Retinal pigment epithelial cell (primary cell): Measurements from ENCODE around the gene FLNA.

ENCODE experiments used
- DNase-seq: peaks from one replicate; pipeline ENCODE4 v3.0.0-alpha.2; 2010; ENCODE audit warnings: low read depth
- H3K4me3 ChIP-seq: 2 replicates; pipeline ENCODE4 v1.5.1; 2011; ENCODE audit warnings: mild to moderate bottlenecking, low read length, control low read depth, moderate library complexity
- CTCF ChIP-seq: conservative IDR thresholded peaks from 2 replicates; pipeline ENCODE4 v1.5.1; 2011; ENCODE audit warnings: low read depth, low read length, control low read depth, inconsistent platforms

The FLNA gene

DNA sequence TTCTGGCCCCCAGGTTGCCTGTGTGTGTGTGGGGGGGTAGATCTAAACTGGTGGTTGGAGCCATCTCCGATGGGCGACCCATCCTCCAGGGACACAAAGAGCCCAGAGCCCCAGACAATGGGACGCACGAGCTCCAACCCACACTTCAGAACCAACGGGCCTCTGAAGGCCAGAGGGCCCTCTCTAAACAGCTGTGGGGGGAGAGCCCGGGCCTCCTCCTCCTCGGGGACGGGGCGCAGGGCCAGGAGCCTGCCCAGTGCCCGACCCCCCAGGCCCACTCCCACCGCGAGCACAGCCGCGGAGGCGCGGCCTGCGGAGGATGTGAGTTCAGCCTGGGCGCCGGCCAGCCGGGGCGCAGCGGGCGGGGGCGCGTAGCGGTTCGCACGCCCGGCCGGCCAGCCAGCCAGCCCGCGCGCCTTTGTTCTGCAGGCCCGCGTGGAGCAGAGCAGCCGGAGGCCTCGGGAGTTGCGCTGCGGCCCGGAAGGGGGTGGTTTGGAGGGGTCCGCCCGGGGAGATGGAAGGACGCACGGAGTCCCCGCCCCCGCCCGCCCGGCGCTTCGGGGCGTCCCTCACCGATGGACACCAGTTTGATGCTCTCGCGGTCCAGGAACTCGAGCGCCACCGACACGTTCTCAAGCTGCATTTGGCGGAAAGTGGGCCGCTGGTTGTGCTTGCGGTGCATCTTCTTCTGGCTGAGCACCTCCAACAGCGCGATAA is 4.0 kb downstream of the FLNA start:
- H3K4me3 ChIP-seq = peak overlapping the region; percentile 84
- no peak for TF ChIP-seq CTCF
- no peak for DNase-seq

DNA sequence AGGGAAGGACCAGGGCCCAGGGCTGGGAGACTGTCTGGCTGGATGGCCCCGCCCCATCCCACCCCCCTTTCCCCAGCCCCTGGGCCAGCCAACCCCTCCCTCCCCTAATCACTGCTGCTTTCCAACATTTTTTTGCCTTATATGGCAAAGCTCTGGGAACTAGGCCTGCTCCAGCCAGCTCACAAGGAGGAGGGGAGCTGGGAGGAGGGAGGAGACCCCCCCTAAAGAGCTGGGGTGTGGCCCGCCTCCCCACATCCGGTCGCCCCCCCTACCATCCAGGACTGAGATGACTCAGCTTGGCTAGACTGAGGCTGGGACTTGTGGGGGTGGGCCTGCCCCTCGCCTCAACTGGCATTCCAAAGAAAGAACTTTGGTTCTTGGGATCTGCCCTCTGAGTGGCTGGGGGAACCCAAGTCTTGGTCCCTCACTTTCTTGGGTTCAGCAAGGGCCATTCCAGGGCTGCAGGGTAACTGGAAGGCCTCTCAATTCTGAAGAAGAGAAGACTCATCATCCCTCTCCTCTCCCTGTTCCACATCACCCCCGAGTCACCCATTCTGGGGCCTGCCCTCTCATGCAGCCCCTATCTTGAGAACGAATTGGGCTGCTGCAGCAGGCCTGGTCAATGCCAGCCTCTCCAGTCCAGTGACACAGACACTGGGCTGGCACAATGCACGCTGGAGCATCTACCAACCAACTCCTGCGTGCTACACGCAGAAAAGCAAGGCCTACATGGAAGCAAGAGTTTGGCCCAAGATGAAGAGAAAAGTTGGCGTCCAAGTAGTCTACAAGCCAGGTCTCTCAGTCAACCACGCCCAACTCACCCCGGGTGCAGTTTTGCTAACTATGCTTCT is 4.8 kb downstream of the FLNA start:
- H3K4me3 ChIP-seq = peak overlapping the region; percentile 84
- peak; percentile 89 for DNase-seq
- TF ChIP-seq CTCF = no peak

GRCh38 chrX:154368630-154369448 is 5.6 kb downstream of the FLNA start:
- H3K4me3 ChIP-seq = peak overlapping the region; percentile 61
- peak; percentile 51 for DNase-seq
- no peak for TF ChIP-seq CTCF

DNA sequence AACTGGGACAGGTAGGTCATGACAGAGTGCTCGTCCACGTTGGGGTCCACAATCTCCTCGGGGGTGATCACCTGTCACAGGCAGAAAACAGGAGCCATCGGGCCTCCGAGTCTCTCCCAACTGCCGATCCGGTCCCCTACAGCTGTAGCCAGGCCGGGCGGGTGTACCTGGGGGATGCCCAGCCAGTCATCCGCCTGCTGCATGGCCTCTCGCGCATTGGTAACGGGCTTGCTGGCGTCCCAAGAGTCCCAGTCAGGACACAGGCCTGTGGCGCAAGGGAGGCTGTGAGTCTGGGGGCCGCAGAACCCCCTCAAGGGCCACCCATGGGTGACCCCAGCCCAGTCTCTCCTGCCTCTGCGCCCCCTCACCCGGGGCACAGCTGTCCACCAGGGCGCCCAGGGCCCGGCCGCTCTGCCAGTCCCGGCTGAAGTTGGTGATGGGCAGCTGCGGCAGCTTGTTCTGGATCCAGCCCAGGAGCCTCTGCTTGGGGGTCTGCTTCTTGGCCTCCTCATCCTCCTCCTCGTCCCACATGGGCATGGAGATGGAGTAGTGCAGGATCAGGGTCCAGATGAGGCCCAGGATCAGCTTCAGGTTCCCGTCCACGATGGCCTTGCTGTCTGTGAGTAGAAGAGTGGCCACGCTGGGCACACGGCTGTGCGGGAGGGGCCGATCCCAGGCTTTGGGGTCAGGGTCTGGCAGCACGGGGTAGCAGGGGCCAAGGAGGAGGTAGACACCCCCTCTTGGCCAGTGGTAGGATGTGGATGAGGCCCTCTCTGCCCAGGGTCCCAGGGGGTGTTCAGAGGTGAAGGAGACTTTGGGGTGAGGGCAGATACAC is 6.7 kb downstream of the FLNA start:
- peak overlapping the region; percentile 61 for H3K4me3 ChIP-seq
- TF ChIP-seq CTCF = no peak
- DNase-seq = no peak

GRCh38 chrX:154366666-154367055 is 7.8 kb downstream of the FLNA start:
- no peak for TF ChIP-seq CTCF
- DNase-seq = no peak
- no peak overlapping the region for H3K4me3 ChIP-seq

GRCh38 chrX:154365997-154366665 is 8.3 kb downstream of the FLNA start:
- no peak for DNase-seq
- H3K4me3 ChIP-seq = no peak overlapping the region

More at GRCh38 chrX:154365997-154366665, 8.3 kb downstream of the FLNA start:
- TF ChIP-seq CTCF = no peak
